ENCODE results near the gene ZMYND19.
"Not testable (repeated sequence)": the region's sequence is repeated elsewhere in the genome, so short reads cannot be mapped to it uniquely, and the experiment has no call there.

ZMYND19 gene

GRCh38 chr9:137564817-137565411 lies 25.4 kb downstream of the ZMYND19 start:
- no peak for DNase-seq (ENCODE audit: low read depth)
- H3K4me3 ChIP-seq (ENCODE audit: low read length) = no peak overlapping the region
- TF ChIP-seq CTCF (conservative IDR thresholded peaks at IDR 0.05; ENCODE audit: low read depth, low read length) = no peak

DNA sequence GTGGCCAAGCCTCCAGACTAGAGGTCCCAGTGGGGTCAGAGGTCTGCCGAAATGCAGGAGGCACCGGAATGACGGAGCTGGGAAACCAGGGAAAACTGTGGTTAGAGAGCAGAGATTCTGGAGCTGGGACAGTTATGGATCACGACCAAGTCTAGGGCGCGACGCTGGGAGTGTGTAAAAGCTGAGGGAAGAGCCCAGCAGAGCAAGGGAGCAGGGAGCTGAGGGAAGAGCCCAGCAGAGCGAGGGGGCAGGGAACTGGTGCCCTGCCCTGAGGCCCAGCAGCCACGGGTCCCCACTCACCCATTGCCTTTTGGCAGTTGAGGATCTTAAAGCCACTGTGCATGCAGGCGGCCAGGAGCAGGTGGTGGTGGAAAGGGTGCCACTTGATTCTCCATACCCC lies 26.2 kb downstream of the ZMYND19 start:
- TF ChIP-seq CTCF (conservative IDR thresholded peaks at IDR 0.05; ENCODE audit: low read depth, low read length) = no peak
- H3K4me3 ChIP-seq (ENCODE audit: low read length) = no peak overlapping the region
- no peak for DNase-seq (ENCODE audit: low read depth)

DNA sequence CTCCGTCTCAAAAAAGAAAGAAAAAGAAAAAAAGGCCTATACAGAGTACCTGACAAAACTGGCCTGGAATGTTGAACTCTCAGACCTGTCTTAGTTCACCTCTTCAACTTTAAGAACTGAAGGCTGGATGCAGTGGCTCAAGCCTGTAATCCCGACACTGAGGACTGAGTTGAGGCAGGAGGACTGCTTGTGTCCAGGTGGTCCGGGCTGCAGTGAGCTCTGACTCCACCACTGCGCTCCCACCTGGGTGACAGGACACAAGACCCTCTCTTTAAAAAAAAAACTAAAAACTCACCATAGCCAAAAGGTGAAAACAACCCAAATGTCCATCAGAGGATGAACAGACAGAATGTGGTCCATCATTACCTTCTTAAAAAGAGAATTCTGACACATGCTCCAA lies 32.2 kb downstream of the ZMYND19 start:
- H3K4me3 ChIP-seq (ENCODE audit: low read length) = no peak overlapping the region
- TF ChIP-seq CTCF (conservative IDR thresholded peaks at IDR 0.05; ENCODE audit: low read depth, low read length) = no peak
- DNase-seq (ENCODE audit: low read depth) = no peak

GRCh38 chr9:137556069-137556838 lies 34.1 kb downstream of the ZMYND19 start:
- TF ChIP-seq CTCF (conservative IDR thresholded peaks at IDR 0.05; ENCODE audit: low read depth, low read length) = no peak
- H3K4me3 ChIP-seq (ENCODE audit: low read length) = no peak overlapping the region
- DNase-seq (ENCODE audit: low read depth) = no peak

DNA sequence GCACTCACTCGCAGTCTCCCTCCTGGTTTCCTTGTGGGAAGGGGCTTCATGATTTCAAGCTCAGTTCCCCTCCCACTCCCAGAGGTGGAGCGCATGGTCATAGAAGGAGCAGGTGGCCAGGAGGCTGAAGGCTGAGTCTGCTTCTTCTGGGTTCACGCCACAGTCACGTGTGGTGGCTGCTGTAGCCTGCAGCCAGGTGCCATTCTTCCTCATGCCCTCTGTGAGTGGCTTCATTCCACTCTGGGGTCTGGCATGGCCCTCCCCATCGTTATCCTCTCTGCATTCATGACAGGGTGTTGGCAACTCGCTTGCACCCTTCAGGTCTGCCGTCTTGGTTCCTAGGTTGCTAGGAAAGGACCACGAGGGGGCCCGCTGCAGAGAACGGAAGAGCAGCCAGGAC lies 35.1 kb downstream of the ZMYND19 start:
- no peak for TF ChIP-seq CTCF (conservative IDR thresholded peaks at IDR 0.05; ENCODE audit: low read depth, low read length)
- no peak overlapping the region for H3K4me3 ChIP-seq (ENCODE audit: low read length)
- DNase-seq (ENCODE audit: low read depth) = no peak

DNA sequence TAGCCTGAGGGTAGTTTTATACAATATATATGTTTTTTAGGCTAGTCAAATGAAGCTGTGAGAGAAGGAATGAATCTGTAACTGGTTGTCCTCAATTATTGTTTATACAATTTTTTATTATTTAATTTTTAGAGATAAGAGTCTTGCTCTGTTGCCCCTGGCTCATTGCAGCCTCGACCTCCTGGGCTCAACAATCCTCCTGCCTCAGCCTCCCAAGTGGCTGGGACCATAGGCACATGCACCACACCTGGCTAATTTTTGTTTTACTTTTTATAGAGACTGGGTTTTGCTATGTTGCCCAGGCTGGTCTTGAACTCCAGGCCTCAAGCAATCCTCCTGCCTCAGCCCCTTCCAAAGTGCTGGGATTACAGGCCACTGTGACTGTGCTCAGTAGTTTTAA lies 36.0 kb downstream of the ZMYND19 start:
- TF ChIP-seq CTCF (conservative IDR thresholded peaks at IDR 0.05; ENCODE audit: low read depth, low read length) = no peak
- no peak overlapping the region for H3K4me3 ChIP-seq (ENCODE audit: low read length)
- no peak for DNase-seq (ENCODE audit: low read depth)

DNA sequence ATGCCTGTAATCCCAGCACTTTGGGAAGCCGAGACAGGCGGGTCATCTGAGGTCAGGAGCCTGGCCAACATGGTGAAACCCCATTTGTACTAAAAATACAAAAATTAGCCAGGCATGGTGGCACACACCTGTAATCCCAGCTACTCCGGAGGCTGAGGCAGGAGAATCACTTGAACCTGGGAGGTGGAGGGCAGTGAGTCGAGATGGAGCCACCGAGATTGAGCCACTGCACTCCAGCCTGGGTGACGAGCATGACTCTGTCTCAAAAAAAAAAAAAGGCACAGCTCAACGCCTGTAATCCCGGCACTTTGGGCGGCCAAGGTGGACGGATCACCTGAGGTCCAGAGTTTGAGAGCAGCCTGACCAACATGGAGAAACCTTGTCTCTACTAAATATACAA lies 36.7 kb downstream of the ZMYND19 start:
- DNase-seq (ENCODE audit: low read depth); H3K4me3 ChIP-seq (ENCODE audit: low read length): not testable (repeated sequence)
